Thyroid gland (tissue), 4 donors: ENCODE measurements around the gene HOXB3. TPM values are rescaled to one million over a fixed set of nuclear protein-coding genes. Genes with fewer than 3 reads are reported as not detected.

ENCODE experiments used
- DNase-seq, 2 donors: peaks; one replicate each; pipeline ENCODE4 v3.0.0-alpha.2; 2019
- H3K27ac ChIP-seq, 3 donors: fragments of 200-600 bp; sonication (generic); 1 replicate in 2 of 3; 2 replicates in 1 of 3; pipeline ENCODE4 v1.5.1; 2016 to 2019; ENCODE audit warnings: mild to moderate bottlenecking in 1 of 3, moderate library complexity in 1 of 3
- H3K27me3 ChIP-seq: fragments of 200-600 bp; sonication (generic); one replicate; pipeline ENCODE4 v1.5.1; 2019
- H3K36me3 ChIP-seq, 2 donors: fragments of 200-600 bp; sonication (generic); one replicate each; pipeline ENCODE4 v1.5.1; 2016 to 2019
- H3K4me1 ChIP-seq, 2 donors: fragments of 200-600 bp; sonication (generic); one replicate each; pipeline ENCODE4 v1.5.1; 2017 to 2019
- H3K4me3 ChIP-seq, 3 donors: fragments of 200-600 bp; sonication (generic); replicated peaks in 1 of 3; 1 replicate in 2 of 3; 2 replicates in 1 of 3; pipeline ENCODE4 v1.5.1; 2016; ENCODE audit warnings: mild to moderate bottlenecking in 1 of 3
- H3K9me3 ChIP-seq: fragments of 200-600 bp; sonication (generic); one replicate; pipeline ENCODE4 v1.5.1; 2017
- CTCF ChIP-seq, 6 experiments: fragments of 200-600 bp in 3 of 6; fragments of 450-650 bp in 3 of 6; sonication (generic) in 3 of 6; IDR thresholded peaks; one replicate each; pipeline ENCODE4 v1.5.1; 2016 to 2019; ENCODE audit warnings: antibody characterized with exemption in 6 of 6, mild to moderate bottlenecking in 2 of 6, inconsistent platforms in 1 of 6, moderate library complexity in 1 of 6
- POLR2A ChIP-seq, 2 donors: fragments of 450-650 bp; IDR thresholded peaks; one replicate each; pipeline ENCODE4 v1.6.1; 2017; ENCODE audit warnings: antibody characterized with exemption in 2 of 2, mild to moderate bottlenecking in 2 of 2, moderate library complexity in 1 of 2
- WGBS, 2 donors: methylation state at CpG; one replicate each; pipeline ENCODE4 v1.1.5; 2017; 5-methylcytosine and 5-hydroxymethylcytosine counted together
- intact Hi-C: fragments of 100-400 bp; cut with DNase I; formaldehyde crosslinking; loops from one replicate; pipeline ENCODE4 v1.15.1; 2023
- total RNA-seq, 4 donors: library from RNA; depleted of rRNA; stranded (reverse); fragments of >200 nt; gene quantifications; one replicate each; pipeline ENCODE4 v1.2.3, GENCODE V29; 2016

Gene HOXB3
- total RNA-seq, 4 donors from 2014 or later, result 1.5 to 6.7 (median 4.3) TPM

- intact Hi-C loops, result loop anchor here (10.0 kb wide), 1 partner anchor 279 kb away; no protein-coding TSS in a partner anchor
- no peak for TF ChIP-seq POLR2A (IDR thresholded peaks at IDR 0.05)
- TF ChIP-seq CTCF (IDR thresholded peaks at IDR 0.05), result no peak
- WGBS, 2 donors, result 6 to 9% methylated on average over 27 to 37 of the region's 55 CpGs
- Histone ChIP-seq H3K27ac (no peak overlapping the region), H3K4me3 (no peak overlapping the region), H3K27me3 (peaks cover 92% of the 10 kb centered on the region), H3K9me3 (no peaks in the 10 kb centered on the region), H3K4me1 (peaks cover 13 to 41% of the 10 kb centered on the region in 2 donors), H3K36me3 (no peaks in the 10 kb centered on the region)
- no peak for DNase-seq
These were observed 24.0 kb upstream of the HOXB3 start for GRCh38 chr17:48613862-48614694.

- no peaks in the 10 kb centered on the region for H3K36me3 ChIP-seq
- WGBS, 2 donors, result 3 to 6% methylated on average over 62 to 65 of the region's 67 CpGs
- no peaks in the 10 kb centered on the region for H3K9me3 ChIP-seq
- intact Hi-C loops, result loop anchor here (10.0 kb wide), 1 partner anchor 278 kb away; no protein-coding TSS in a partner anchor
- H3K4me1 ChIP-seq, result peaks cover 13 to 41% of the 10 kb centered on the region in 2 donors
- no peak for TF ChIP-seq POLR2A (IDR thresholded peaks at IDR 0.05)
- peak in 1 of 6 experiments; percentile 30 for TF ChIP-seq CTCF (IDR thresholded peaks at IDR 0.05)
- no peak for DNase-seq
- H3K27me3 ChIP-seq, result peaks cover 83% of the 10 kb centered on the region
- H3K4me3 ChIP-seq, result no peak overlapping the region
- H3K27ac ChIP-seq, result no peak overlapping the region
These were observed 23.0 kb upstream of the HOXB3 start for GRCh38 chr17:48612854-48613691.

- H3K4me1 ChIP-seq, result peaks cover 13 to 41% of the 10 kb centered on the region in 2 donors
- TF ChIP-seq CTCF (IDR thresholded peaks at IDR 0.05) (no peak), POLR2A (IDR thresholded peaks at IDR 0.05) (no peak)
- no peak overlapping the region for H3K27ac ChIP-seq
- no peak for DNase-seq
- WGBS, 2 donors, result 5% methylated on average over 15 of the region's 15 CpGs
- H3K9me3 ChIP-seq, result no peaks in the 10 kb centered on the region
- H3K27me3 ChIP-seq, result peaks cover 77% of the 10 kb centered on the region
- H3K4me3 ChIP-seq, result no peak overlapping the region
- H3K36me3 ChIP-seq, result no peaks in the 10 kb centered on the region
- intact Hi-C loops, result loop anchor here (10.0 kb wide), 1 partner anchor 278 kb away; no protein-coding TSS in a partner anchor
These were observed 22.4 kb upstream of the HOXB3 start for GRCh38 chr17:48612456-48612853.

GRCh38 chr17:48611681-48612455 lies 21.8 kb upstream of the HOXB3 start:
- 6 to 7% methylated on average over 27 to 31 of the region's 36 CpGs for WGBS, 2 donors
- no peaks in the 10 kb centered on the region for H3K9me3 ChIP-seq
- H3K4me3 ChIP-seq, result no peak overlapping the region
- DNase-seq, result peak in 1 of 2 donors; percentile 22
- peaks cover 74% of the 10 kb centered on the region for H3K27me3 ChIP-seq
- H3K4me1 ChIP-seq, result peaks cover 13 to 41% of the 10 kb centered on the region in 2 donors
- intact Hi-C loops, result loop anchor here (10.0 kb wide), 1 partner anchor 277 kb away; no protein-coding TSS in a partner anchor
- H3K36me3 ChIP-seq, result no peaks in the 10 kb centered on the region
- no peak for TF ChIP-seq POLR2A (IDR thresholded peaks at IDR 0.05)
- TF ChIP-seq CTCF (IDR thresholded peaks at IDR 0.05), result no peak
- no peak overlapping the region for H3K27ac ChIP-seq
